AG20443 (cell line): ENCODE results near the gene MATR3.
"Not testable (repeated sequence)": the region's sequence is repeated elsewhere in the genome, so short reads cannot be mapped to it uniquely, and the experiment has no call there.

ENCODE experiments used
- DNase-seq: peaks from one replicate; pipeline ENCODE4 v3.0.0; 2012; ENCODE audit warnings: low spot score, mixed read lengths

MATR3 gene

GRCh38 chr5:139297439-139298133 lies 4.0 kb downstream of the MATR3 start:
- no peak for DNase-seq

DNA sequence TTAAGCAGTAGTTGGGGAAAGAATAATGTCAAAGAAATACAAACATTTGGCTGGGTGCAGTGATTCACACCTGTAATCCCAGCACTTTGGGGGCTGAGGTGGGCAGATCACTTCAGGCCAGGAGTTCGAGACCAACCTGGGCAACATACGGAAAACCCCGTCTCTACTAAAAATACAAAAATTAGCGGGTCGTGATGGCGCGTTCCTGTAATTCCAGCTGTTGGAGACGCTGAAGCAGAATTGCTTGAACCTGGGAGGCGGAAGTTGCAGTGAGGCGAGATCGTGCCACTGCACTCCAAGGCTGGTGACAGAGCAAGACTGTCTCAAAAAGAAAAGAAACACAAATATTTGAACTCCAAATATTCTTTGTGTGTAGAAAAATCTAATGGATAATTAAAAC lies 4.7 kb downstream of the MATR3 start:
- no peak for DNase-seq

GRCh38 chr5:139299486-139299885 lies 5.9 kb downstream of the MATR3 start:
- DNase-seq: no peak

DNA sequence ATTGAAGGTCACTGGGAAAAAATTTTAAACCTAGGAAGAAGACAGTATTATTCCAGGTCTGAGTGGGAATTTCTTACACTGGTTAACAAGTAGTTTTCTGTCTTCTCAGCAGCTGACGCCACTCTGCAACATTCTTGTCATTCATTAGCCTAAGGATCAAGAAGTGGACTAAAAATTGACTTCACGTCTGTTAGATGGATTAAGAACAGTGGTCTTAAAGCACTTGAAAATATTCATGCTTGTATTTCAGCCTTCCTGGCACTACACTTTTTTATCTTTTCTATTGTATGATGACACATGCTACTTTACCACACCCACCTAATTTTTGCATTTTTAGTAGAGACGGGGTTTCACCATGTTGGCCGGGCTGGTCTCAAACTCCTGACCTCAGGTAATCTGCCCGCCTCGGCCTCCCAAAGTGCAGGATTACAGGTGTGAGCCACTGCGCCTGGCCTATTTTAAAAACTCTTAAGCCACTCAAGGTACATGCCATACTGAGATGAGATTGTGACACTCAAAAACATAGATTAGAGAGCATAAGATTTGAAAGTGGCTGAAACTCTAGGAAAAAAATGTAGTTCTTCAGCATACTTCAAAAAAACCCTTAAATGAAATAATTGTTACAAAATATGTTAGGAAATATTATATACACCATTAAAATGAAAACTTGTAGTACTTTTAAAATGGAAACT lies 8.4 kb downstream of the MATR3 start:
- DNase-seq: no peak

GRCh38 chr5:139304391-139305324 lies 11.1 kb downstream of the MATR3 start:
- no peak for DNase-seq

- DNase-seq: no peak
These were observed 12.7 kb downstream of the MATR3 start for GRCh38 chr5:139306197-139306596.

DNA sequence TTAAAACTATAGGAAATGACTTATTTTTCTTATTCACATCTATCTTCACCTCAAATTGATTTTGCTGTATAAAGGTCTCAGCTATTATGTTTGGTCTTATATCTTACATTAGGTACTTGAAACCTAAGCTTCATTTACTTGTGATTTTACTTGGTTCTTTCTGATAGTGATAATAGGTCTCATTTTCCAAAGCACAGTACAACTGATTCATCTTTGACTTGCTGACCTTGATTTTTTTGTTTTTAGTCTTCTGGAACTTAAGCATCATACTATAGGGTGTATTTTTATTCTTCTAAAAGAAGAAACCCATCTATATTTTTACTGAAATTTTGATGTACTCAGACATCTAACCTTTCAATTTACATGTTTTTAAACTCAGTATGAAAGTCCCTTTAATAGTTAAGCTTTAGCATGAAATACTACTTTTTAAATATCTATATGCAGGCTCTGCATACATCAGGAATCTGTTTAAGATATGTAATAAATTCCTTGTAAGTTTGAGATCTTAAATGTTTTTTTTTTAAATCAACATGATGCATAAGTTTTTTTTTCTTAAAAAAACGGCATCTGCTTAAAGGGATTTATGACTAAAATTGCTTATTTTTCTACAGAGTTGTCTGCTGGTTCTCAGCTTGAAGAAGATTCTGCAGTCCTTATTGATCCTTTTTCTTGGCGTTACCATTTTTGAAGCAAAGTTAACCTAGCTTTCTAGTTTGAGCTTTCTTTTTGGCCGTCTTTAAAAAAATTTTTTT lies 13.3 kb downstream of the MATR3 start:
- no peak for DNase-seq

DNA sequence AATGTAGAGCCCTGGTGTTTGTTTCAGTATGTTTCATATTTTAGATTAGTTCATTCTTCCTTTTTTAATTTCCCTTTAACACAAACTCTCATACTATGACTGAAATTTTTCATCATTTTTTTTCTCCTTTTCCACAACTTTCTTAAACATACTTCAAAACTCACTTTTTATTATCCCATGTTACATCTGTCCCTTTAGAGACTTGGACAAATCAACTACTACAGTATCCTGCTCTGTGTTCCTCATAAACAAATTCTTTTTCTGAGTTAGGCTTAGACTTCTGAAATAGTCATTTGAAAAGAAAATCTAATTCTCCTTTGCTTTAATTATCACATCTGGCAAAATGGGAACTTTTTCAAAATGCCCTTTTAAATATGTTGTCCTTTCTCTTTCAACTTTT lies 15.3 kb downstream of the MATR3 start:
- no peak for DNase-seq

DNA sequence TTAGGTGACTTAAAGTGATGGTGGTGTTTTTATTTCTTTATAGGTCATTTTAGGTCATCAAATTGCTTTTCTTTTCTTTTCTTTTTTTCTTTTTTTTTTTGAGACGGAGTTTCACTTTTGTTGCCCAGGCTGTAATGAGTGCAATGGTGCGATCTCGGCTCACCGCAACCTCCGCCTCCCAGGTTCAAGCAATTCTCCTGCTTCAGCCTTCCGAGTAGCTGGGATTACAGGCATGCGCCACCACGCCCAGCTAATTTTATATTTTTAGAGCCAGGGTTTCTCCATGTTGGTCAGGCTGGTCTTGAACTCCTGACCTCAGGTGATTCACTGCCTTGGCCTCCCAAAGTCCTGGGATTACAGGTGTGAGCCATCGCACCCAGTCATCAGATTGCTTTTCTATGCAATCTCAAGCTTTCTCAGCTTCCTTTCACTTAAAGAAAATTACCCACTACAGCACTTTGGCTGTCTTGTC lies 17.2 kb downstream of the MATR3 start:
- not testable (repeated sequence) for DNase-seq

DNA sequence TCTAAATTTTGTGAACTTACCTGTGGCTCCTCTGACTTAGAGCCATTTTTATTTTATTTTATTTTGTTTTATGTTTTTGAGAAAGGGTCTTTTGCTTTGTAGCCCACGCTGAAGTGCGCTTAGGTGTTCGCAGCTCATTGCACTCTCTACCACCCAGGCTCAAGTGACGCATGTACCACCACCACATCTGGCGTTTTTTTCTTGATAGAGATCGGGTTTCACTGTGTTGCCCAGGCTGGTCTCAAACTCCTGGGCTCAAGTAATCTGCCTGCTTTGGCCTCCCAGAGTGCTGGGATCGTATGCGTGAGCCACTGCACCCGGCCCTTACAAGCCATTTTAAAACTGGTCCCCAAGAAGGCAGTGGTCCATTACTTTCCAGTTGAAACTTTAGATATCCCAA lies 18.5 kb downstream of the MATR3 start:
- DNase-seq: no peak

GRCh38 chr5:139314276-139314675 lies 20.7 kb downstream of the MATR3 start:
- DNase-seq: no peak

DNA sequence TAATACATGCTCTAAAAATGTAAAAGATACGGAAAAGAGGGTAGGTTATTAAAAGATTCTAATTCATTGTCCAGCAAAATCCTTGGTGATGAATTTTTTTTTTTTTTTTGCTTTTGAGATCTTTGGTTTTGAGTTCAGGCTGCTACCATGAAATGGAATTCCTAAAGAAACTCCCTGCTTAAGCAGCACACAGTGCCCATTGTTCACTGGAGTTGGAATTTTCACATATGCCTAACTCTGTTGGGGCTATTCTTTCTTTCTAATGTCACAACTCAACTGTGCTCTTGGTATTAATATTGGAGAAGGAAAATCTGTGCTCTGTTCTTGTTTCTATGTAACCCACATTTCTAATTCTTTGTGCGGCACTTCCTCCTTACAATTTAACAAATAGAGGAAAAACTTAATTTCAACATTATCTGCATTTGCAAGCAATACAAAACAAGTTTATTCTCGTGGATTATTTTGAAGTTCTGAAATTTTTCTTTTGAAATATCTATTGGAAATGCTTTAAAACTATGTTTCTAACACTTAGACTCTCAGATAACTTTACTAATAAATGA lies 21.6 kb downstream of the MATR3 start:
- DNase-seq: no peak

GRCh38 chr5:139335811-139336210 lies 42.3 kb downstream of the MATR3 start:
- no peak for DNase-seq

DNA sequence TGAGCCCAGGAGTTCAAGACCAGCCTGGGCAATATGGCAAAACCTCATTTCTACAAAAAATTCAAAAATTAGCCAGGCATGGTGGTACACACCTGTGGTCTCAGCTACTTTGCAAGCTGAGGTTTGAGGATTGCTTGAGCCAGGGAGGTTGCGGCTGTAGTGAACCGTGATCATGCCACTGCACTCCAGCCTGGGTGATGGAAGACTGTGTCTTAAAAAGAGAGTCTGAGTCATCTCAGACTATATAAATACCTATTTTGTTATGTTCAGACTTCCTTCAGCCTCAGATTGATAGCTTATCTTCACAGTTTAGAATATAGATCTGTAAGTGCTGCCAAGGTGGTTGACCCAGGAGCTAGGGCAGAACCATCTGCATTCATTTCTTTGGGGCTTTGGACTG lies 46.5 kb downstream of the MATR3 start:
- no peak for DNase-seq

DNA sequence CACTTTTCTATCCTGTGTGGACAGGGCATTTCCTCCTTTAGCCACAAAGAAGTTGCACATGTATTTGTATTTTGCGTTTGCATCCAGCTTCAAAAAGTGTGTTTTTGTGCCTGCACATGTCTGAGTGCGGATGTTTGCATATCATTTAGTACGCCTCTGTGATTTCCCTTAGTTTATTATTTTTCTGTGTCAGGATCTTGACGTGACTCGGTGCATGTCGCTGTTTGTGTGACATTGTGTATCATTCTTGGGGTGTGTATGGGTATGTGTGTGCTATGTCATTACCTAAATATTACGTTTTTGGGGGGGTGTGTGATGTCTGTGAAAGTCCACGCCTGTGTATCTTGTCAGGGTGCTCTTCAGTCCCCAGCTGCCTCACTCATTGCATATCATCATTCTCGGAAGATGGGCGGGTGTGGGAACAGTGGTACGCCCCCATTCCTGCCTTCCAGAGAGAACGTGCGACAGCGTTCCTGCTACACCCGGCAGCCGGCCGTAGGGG lies 47.7 kb downstream of the MATR3 start:
- DNase-seq: no peak

- peak; percentile 97 for DNase-seq
These were observed 48.3 kb downstream of the MATR3 start, which contains the start of gene PAIP2 for GRCh38 chr5:139341689-139342422. Gene PAIP2 (plus strand): TSS chr5:139341854. CDS start chr5:139363785, 21,931 bp downstream.

DNA sequence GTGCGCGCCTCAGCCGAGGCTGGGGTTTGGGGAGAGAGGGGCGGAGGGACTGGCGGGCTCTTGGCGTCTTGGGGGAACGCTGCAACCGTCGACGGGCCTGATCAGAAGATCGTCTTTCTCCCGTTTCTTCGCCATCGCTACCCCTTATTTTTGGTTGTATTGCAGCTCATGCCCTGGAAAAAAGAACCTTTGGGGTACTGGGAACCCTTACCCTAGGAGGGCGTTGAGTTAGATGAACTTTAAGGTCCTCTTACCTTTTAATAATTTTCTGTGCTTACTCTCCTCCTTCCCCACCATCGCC lies 48.8 kb downstream of the MATR3 start:
- no peak for DNase-seq

DNA sequence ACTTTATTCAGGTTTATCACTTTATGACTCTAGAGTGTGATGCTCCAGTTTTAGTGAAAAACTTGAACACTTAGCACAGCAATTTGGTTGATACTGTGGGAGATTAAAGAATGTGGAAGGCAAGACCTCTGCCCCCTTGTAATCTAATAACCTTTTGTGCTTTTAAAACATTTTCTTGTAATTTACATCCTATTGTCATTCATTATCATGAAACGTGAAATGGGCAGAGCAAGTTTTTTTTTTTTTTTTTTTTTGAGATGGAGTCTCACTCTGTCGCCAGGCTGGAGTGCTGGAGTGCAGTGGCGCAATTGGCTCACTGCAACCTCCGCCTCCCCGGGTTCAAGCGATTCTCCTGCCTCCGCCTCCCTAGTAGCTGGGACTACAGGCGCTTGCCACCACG lies 49.9 kb downstream of the MATR3 start:
- no peak for DNase-seq

DNA sequence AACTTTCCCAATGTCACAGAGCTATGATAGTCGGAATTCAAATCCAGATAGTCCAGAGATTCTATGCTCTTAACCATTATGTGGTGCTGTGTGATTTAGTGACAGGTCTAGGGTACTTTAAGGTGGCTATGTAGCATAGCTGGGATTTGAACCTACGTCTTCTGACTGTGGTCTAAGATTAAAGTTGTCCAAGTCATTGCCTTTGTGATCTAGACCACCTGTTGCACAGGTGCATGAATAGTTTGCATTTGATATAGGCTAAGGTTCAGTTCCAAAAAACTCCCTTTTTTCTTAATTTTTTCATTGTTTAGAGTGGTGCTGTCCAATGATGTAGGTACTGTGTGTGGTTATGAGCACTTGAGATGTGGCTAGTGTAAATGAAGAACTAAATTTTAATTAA lies 50.6 kb downstream of the MATR3 start:
- DNase-seq: no peak

DNA sequence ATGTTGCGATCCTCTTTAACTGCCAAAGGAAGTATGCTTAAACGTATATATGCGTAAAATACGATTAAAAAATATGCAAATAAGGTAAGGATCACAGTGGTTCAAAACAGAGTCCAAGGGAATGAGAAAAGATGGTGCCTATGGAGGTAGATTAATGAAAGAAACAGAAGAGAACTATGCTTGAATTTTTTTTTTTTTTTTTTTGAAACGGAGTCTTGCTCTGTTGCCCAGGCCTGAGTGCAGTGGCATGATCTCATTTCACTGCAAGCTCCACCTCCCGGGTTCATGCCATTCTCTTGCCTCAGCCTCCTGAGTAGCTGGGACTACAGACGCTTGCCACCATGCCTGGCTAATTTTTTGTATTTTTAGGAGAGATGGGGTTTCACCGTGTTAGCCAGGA lies 51.9 kb downstream of the MATR3 start:
- DNase-seq: not testable (repeated sequence)

- DNase-seq: not testable (repeated sequence)
These were observed 54.3 kb downstream of the MATR3 start for GRCh38 chr5:139347863-139348262.
